Posterior vena cava (tissue), 2 donors: ENCODE results near the gene RBBP8. TPM values are rescaled to one million over a fixed set of nuclear protein-coding genes. Genes with fewer than 3 reads are reported as not detected.

Experiments used
- DNase-seq: peaks from one replicate; pipeline ENCODE4 v3.0.0-alpha.2; 2020; ENCODE audit warnings: low spot score
- intact Hi-C, 2 donors: fragments of 100-400 bp; cut with DNase I; formaldehyde crosslinking; loops; one replicate each; pipeline versions ENCODE4 v1.14.1 to v1.14.2; 2022 to 2023
- total RNA-seq, 2 donors: library from RNA; stranded (reverse); fragmentation: NEBNext Ultra II Directional; extraction: Animal tissue kit (Norgen Biotek cat#: 25700); gene quantifications; one replicate each; pipeline ENCODE4 v1.2.1, GENCODE V29; 2021
- donor health status: DM: yes; HTN: yes; CAD: no.
- donor health status: DM: yes; HTN: yes; CAD: no.

Gene RBBP8
- total RNA-seq, 2 donors from 2014 or later: 16.0 to 31.3 TPM

DNA sequence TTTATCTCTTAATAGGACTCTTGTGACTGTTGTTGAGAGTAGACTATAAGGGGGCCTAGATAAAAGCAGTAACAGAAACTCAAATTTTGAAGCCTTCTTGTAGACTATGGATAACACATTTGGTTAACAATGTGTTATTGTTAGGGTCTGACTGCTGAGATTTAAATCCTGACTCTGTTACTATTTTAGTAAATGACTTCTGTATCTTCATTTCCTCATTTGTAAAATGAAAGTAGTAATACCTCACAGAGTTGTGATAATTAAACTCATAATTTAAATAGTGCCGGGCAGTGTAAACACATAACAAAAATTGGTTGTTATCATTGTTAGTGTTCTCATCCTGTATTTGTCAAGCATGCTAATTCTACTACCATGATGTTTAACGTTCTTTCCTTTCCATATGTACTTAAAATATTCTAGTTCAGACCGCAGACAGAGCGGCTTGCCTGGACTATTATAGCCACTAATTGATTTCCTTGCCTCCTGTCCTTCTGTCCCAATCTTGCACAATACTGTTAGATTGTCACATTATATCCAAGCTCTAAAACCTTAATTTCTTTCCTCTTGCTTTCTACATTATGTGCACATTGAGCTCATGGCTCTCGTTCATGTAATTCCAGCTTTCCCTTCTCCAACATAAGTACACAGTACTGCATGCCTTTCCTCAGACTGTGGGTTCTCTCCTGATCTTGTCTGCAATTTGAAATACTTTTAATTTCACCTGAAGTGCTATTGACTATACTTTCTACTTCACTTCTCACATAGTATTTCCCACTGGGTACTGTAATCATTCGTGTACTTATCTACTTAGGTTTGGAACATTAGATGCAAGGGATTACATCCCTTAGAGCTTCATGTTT lies 48.4 kb downstream of the RBBP8 start:
- DNase-seq: no peak

DNA sequence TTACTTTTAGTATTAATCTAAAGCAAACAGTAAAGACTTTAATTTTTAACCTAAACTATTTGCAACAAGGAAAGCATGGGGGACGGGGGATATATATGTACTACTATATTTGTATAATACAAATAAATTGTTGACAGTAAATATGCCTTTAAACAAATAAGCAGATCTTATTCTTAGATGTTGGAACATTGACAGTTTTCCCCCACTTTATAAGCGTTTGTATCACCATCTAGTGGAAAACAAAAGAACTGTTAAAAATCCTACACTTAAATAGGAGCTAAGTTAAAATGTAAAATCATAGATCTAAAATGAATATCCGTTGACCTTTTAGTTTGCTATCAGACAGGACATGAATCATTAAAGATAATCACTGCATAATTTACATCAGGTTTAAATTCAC lies 50.0 kb downstream of the RBBP8 start:
- DNase-seq: no peak
- intact Hi-C loops: loop anchor here in 1 of 2 donors (5.0 kb wide), 1 partner anchor 186 kb away; no protein-coding TSS in a partner anchor

More for the DNA sequence above, 48.4 kb downstream of the RBBP8 start:
- intact Hi-C loops: loop anchor here in 1 of 2 donors (5.0 kb wide), 1 partner anchor 184 kb away; no protein-coding TSS in a partner anchor

DNA sequence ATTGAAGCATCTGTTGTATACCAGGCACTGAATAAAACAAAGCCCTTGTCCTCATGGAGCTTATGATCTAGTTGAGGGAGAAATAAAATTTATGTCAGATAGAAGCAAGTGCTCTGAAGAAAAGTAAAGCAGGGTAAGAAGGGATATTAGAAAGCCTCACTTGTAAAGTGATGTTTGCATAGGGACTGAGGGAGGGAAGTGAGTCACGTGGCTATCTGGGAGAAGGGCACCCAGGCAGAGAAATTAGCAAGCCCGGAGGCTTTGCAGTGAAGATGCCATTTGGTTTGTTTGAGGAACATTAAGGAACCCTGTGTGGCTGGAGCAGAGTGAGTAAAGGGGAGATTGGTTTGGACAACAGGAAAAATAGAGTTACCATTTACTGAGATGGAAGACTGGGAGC lies 52.1 kb downstream of the RBBP8 start:
- intact Hi-C loops: no loop called here
- DNase-seq: no peak

DNA sequence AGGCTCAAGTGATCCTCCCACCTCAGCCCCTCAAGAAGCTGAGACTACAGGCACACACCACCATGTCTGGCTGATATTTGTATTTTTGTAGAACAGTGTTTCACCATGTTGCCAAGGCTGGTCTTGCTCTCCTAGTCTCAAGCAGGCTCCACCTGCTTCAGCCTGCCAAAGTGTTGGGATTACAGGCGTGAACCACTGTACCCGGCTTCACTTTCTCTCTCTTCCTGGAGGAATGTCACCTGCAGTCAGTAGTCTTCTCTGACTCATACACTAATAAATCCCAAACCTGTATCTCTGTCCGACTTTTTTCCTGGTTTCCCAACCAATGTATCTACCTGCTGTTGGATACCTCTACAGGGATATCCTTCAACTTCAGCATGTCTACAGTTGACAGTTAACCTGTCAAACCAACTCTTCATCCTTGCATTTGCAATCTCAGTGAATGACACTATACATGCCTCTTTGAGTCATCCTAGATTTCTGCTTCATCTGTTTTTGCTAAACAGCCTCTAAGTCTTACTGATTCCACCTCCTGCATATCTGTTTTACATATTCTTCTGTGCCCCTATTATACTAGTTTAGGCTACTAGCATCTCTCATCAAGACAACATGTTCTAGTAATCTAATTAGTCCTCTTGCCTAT lies 54.5 kb downstream of the RBBP8 start:
- DNase-seq: no peak
- intact Hi-C loops: no loop called here

DNA sequence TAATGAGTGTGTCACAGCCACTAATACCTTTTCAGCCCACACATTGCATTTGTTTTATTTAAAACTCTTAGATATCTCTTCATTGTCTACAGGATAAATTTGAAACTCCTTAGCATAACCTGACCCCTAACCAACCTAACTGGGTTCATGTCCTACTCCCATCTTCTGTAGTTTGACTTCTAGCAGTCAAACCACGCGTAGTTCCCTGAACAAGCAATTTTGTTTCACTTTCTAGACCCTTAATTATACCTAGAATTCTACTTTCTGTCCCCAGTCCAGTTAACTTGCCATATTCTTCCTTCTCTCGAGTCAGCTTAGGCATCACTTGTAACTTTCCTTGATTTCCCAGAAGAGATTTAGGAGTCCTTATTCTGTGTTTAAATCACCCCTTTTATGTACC lies 55.1 kb downstream of the RBBP8 start:
- DNase-seq: no peak

DNA sequence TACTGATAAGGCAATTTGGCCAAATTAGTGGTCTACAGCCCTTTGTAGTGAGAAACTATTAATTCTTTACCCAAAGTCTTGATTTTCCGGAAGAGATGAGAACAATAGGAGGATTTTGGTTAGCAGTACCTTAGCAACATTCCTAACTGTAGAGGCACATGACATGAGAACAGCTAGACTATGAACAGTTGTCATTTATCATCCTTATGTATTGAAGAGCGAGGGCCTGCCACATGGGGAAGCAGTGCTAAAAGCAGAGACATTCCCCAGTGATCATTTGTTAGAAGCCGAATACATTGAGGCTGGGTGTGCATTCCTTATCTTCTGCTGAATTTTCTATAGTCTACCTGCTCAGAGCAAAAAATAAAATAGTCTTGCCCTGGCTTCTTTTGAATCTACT lies 65.2 kb downstream of the RBBP8 start:
- intact Hi-C loops: no loop called here
- no peak for DNase-seq

More for the DNA sequence above, 55.1 kb downstream of the RBBP8 start:
- intact Hi-C loops: no loop called here

DNA sequence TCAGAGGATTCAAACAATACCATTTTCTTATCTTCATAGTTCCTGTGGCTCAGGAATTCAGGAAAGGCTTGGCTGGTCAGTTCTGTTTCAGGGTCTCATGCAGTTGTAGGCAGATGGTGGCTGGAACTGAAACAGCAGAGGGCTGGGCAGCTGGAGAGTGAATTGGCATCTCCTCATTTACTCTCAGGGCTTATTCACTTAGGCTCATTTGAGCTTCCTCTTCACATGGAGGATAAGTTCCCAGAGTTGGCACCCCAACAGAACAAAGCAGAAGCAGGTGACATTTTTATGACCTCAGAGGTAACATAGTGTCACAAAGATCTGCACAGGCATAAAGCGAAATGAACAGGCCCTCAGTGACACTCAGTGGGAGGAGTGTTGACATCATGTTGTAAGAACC lies 66.1 kb downstream of the RBBP8 start:
- intact Hi-C loops: no loop called here
- DNase-seq: no peak

DNA sequence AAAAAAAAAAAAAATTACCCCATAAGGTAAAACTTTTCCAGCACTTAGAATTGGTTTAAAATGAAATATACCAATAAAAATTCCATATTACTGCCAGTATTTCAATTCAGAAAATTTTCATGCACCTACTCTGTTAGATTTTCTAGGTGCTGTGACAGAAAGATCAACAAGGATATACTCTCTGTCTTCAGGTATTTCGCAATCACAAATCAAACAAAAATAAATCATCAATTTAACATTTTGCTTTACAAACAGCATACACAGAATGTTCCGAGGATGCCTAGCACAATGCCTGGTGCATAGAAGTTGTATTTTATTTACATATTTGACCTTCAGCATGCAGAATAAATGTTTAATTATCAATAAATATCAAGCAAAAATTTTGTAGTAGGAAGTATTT lies 66.5 kb downstream of the RBBP8 start:
- intact Hi-C loops: no loop called here
- no peak for DNase-seq

DNA sequence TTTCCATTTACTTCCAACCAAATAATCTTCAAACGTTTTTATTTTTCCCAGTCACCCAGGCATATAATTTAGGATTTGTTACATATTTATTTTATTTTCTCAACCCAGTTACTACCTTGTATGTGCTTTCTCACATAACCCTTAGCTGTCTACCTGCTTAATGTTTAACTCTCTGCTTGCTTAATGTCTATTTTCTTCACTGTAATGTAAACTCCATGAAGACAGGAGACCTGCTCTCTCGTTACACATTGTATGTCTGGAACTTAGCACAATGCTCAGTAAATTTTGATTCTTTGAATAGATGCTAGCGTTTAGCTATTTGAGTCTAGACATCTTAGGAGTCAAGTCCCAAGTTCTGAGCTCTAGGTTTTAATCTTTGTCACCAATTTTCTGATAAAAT lies 70.2 kb downstream of the RBBP8 start:
- intact Hi-C loops: no loop called here
- DNase-seq: no peak

DNA sequence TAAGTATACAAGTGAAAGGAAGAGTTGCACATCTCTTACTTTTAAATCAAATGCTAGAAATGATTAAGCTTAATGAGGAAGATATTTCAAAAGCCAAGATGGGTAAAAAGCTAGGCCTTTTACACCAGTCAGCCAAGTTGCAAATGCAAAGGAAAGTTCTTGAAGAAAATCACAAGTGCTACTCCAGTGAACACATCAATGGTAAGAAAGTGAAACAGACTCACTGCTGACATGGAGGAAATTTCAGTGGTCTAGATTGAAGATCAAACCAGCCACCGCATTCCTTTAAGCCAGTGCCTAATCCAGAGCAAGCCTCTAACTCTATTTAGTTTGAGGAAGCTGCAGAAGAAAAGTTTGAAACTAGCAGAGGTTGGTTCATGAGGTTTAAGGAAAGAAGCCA lies 79.1 kb downstream of the RBBP8 start:
- intact Hi-C loops: no loop called here
- DNase-seq: no peak

DNA sequence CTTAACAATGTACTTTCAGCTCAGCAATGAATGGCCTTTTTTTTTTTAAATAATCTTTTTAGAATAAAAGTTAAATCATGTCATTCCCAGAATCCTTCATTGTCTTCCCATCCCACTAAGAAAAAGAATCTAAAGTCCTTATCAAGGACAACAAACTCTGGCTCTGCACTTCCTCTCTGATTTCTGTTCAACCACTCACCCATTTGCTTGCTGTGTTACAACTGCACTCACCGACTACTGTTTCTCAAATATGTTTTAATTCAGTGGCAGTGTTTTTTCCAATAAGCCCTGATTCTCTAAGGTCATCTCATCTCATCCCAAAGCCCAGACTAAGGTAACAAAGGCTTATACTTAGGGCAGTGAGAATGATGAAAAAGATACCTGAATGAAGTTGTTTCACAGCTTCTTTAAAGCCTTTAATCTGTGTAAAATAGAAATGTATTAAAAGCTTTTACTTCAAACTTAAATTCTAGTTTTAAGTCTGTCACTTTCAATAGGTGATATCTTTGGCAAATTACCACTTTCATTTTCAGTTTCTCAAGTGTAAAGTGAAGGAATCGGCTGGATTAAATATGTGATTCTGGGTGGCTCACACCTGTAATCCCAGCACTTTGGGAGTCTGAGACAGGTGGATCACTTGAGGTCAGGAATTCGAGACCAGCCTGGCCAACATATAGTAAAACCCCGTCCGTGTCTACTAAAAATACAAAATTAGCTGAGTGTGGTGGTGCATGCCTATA lies 87.6 kb downstream of the RBBP8 start:
- DNase-seq: no peak
- intact Hi-C loops: loop anchor here in 1 of 2 donors (5.0 kb wide), 1 partner anchor 843 kb away; no protein-coding TSS in a partner anchor

DNA sequence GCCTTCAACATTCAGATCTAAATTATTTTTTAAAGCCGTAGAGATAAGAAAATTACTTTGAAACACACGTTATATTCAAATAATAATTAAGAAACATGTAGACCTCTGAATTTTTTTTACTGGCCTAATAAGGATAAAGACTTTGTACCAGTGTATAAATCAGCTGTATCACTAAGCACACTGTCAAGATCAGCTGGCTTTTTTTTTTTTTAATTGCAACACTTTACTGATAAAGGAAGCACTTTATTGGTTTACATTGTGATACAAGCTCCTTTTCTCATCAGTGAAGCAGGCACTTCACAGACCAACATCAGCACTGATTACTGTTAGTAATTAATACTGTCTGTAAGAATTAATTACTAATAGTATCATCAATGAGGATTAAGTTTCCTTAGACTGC lies 88.5 kb downstream of the RBBP8 start:
- no peak for DNase-seq
- intact Hi-C loops: loop anchor here in 1 of 2 donors (5.0 kb wide), 1 partner anchor 844 kb away; no protein-coding TSS in a partner anchor

DNA sequence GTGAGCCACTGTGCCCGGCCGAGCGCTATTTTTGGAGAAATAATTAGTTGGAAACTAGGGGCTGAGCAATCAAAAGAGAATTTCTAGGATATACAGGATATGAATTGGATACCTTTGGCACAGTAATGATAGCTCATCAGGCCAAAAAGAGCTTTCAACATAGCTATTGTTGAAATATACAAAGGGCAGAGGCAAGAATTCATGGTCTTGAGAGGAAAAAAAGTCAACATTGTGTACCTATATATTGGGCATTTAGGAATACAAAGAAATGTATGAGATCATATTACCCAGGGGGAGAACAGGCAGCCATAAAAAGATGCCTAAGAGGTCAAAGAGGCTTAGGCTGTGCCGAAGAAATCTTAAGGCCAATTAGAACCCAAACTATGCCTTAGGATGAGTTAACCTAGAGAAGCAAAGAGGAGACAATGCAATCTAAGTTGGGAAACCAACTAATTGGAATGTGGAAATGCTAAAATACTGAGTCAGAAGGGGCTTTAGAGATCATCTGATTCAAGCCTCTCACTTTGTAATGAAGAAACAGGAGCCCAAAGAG lies 99.0 kb downstream of the RBBP8 start:
- intact Hi-C loops: loop anchor here (10.0 kb wide), 3 partner anchors 103 to 383 kb away; partner anchors contain the start of gene CABLES1 (in 1 of the 2)
- no peak for DNase-seq

DNA sequence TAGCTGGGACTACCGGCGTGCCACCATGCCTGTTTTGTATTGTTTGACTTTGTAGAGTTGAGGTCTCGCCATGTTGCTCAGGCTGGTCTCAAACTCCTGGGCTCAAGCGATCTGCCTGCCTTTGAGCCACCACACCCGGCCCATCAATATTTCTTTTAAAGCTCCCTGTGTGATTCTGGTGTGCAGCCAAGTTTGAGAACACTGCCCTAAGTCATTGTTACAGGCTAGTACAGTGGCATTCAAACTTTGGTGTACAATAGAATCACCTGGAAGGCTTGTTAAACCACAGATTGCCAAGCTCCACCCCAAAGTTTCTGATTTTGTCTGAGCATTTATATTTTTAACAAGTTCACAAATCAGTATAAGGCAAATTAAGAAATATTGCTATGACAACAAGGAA lies 99.9 kb downstream of the RBBP8 start:
- intact Hi-C loops: loop anchor here (10.0 kb wide), 3 partner anchors 102 to 382 kb away; partner anchors contain the start of gene CABLES1 (in 1 of the 2)

DNA sequence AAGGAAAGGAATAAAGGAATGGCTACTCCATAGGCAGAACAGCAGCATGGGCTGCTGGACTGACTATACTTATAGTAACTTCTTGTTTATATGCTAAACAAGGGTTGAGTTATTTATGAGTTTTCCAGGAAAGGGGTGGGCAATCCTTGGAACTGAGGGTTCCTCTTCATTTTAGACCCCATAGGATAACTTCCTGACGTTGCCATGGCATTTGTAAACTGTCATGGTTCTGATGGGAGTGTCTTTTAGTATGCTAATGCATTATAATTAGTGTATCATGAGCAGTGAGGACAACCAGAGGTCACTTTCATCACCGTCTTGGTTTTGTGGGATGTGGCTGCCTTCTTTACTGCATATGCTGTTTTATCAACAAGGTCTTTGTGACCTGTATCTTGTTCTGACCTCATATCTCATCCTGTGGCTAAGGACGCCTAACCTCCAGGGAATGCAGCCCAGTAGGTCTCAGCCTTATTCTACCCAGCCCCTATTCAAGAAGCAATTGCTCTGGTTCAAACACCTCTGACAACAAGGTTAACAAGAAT lies 103.6 kb downstream of the RBBP8 start:
- intact Hi-C loops: loop anchor here (10.0 kb wide), 3 partner anchors 98 to 378 kb away; partner anchors contain the start of gene CABLES1 (in 1 of the 2)
- DNase-seq: no peak

More for the DNA sequence above, 99.9 kb downstream of the RBBP8 start:
- DNase-seq: no peak

DNA sequence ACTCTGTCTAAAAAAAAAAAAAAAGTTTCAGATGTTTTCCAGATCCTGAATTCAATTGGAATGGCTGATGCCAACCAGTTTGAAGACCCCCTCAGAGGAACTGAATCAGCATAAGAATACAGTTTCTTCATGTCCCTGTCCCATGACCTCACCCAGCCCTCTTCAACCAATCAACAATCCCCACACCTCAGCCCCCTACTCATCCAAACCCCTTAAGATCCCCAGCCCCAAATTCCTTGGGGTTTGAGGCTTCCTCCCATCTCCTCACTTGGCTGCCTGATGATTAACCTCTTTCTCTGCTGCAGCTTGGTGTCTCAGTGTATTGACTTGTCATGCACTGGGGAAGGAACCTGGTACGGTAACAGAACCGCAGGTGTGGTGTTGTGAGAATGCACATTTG lies 104.5 kb downstream of the RBBP8 start:
- intact Hi-C loops: loop anchor here (10.0 kb wide), 3 partner anchors 97 to 377 kb away; partner anchors contain the start of gene CABLES1 (in 1 of the 2)
- DNase-seq: no peak

DNA sequence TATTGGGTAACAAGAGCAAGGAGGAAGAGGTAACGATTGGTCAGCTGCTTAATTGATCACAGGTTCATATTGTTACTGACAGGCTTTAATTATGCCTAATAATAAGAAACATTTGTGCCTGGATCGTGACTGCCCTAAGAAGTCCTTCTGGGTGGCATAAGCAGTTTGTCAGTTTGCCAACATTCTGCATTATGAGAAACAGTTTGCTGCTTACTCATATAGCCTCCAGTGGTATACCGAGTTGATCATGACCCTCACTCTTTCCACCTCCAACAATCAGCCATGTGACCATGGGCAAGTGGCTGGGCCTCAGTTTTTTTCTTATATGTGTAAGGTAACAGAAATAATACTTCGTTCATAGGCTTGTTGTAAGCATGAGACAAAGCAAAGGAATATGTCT lies 105.6 kb downstream of the RBBP8 start:
- intact Hi-C loops: loop anchor here (10.0 kb wide), 3 partner anchors 96 to 376 kb away; partner anchors contain the start of gene CABLES1 (in 1 of the 2)
- DNase-seq: no peak

DNA sequence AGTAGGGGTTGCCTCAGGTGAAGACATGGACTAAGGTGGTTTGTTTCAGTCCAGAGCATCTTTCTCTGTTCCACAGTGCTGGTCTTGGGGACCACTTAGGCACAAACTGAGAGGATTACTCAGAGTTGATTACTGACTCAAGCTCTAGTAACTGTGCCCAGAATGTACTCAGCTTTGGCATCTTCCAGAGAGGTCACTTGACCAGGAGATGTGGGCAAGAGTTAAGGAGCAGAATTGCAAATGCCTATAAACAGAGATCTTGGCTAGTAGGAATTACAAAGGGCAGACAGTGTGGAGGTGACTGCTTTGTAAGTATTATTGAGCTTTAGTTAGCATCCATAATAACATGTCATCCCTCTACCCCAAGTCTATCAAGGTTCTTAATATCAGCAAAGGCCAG lies 109.0 kb downstream of the RBBP8 start:
- intact Hi-C loops: no loop called here
- no peak for DNase-seq
